ENCODE measurements around the gene PNKD. TPM values are rescaled to one million over a fixed set of nuclear protein-coding genes. Genes with fewer than 3 reads are reported as not detected.

Gene PNKD
- total RNA-seq, 1 experiment from 2014 or later: 97.7 TPM

GRCh38 chr2:218342837-218343236 lies 72.5 kb downstream of the PNKD start:
- no peak for DNase-seq
- H3K36me3 ChIP-seq (ENCODE audit: low read depth, low read length): no peaks in the 10 kb centered on the region
- H2AFZ ChIP-seq (ENCODE audit: low read length): no peak overlapping the region
- no peak overlapping the region for H3K9ac ChIP-seq (ENCODE audit: low read length)
- TF ChIP-seq EZH2 (IDR thresholded peaks at IDR 0.05; ENCODE audit: low read length, unreplicated experiment): no peak
- no peak for TF ChIP-seq CTCF (conservative IDR thresholded peaks at IDR 0.05; ENCODE audit: low read depth, low read length)
- H3K79me2 ChIP-seq (ENCODE audit: low read length): no peaks in the 10 kb centered on the region
- no peak for ATAC-seq
- H3K9me2 ChIP-seq (replicated peaks; ENCODE audit: low read length): no peaks in the 10 kb centered on the region
- H3K27ac ChIP-seq (ENCODE audit: low read length): no peak overlapping the region
- BruUV-seq (replicated peaks): no TSS peak
- no peaks in the 10 kb centered on the region for H4K20me1 ChIP-seq (ENCODE audit: low read length)
- H3K4me3 ChIP-seq (ENCODE audit: low read length): no peak overlapping the region
- no peak overlapping the region for H3K4me2 ChIP-seq (ENCODE audit: low read length)
- no peaks in the 10 kb centered on the region for H3F3A ChIP-seq (ENCODE audit: low read length, unreplicated experiment)
- no peaks in the 10 kb centered on the region for H3K4me1 ChIP-seq (ENCODE audit: insufficient read depth, low read length)
- no peaks in the 10 kb centered on the region for H3K27me3 ChIP-seq (ENCODE audit: low read length)
- no peaks in the 10 kb centered on the region for H3K9me3 ChIP-seq (ENCODE audit: low read length)
- ChIA-PET POLR2A (ENCODE audit: unreplicated experiment) (no interaction called here), CTCF (no interaction called here)
- intact Hi-C loops (cut with micrococcal nuclease): no loop called here

GRCh38 chr2:218343591-218343990 lies 73.3 kb downstream of the PNKD start:
- intact Hi-C loops (cut with micrococcal nuclease): no loop called here
- POLR2A ChIA-PET (ENCODE audit: unreplicated experiment): no interaction called here
- ATAC-seq: no peak; the same call in 1 of the 2 replicates

More at GRCh38 chr2:218343591-218343990, 73.3 kb downstream of the PNKD start:
- no peak overlapping the region for H3K4me2 ChIP-seq (ENCODE audit: low read length)
- CTCF ChIA-PET: no interaction called here
- H3F3A ChIP-seq (ENCODE audit: low read length, unreplicated experiment): no peaks in the 10 kb centered on the region
- no peaks in the 10 kb centered on the region for H3K27me3 ChIP-seq (ENCODE audit: low read length)
- H3K9ac ChIP-seq (ENCODE audit: low read length): no peak overlapping the region
- H4K20me1 ChIP-seq (ENCODE audit: low read length): no peaks in the 10 kb centered on the region
- no peaks in the 10 kb centered on the region for H3K79me2 ChIP-seq (ENCODE audit: low read length)
- DNase-seq: no peak
- no peak overlapping the region for H3K4me3 ChIP-seq (ENCODE audit: low read length)
- no peak overlapping the region for H3K27ac ChIP-seq (ENCODE audit: low read length)
- no peak overlapping the region for H2AFZ ChIP-seq (ENCODE audit: low read length)
- H3K36me3 ChIP-seq (ENCODE audit: low read depth, low read length): no peaks in the 10 kb centered on the region
- BruUV-seq (replicated peaks): no TSS peak
- no peaks in the 10 kb centered on the region for H3K4me1 ChIP-seq (ENCODE audit: insufficient read depth, low read length)
- H3K9me3 ChIP-seq (ENCODE audit: low read length): no peaks in the 10 kb centered on the region
- TF ChIP-seq EZH2phosphoT487 (IDR thresholded peaks at IDR 0.05; ENCODE audit: borderline replicate concordance, low read length) (no peak), CTCF (conservative IDR thresholded peaks at IDR 0.05; ENCODE audit: low read depth, low read length) (no peak), EZH2 (IDR thresholded peaks at IDR 0.05; ENCODE audit: low read length, unreplicated experiment) (no peak)
- H3K9me2 ChIP-seq (replicated peaks; ENCODE audit: low read length): no peaks in the 10 kb centered on the region
